Measurements from ENCODE around the gene ADRA2A.

ADRA2A gene

GRCh38 chr10:111083222-111084095 is 6.6 kb downstream of the ADRA2A start:
- no peak for DNase-seq (ENCODE audit: low read depth in 1 of 2, low spot score in 1 of 2)

GRCh38 chr10:111084366-111085255 is 7.8 kb downstream of the ADRA2A start:
- DNase-seq (ENCODE audit: low read depth in 1 of 2, low spot score in 1 of 2), result no peak

- DNase-seq (ENCODE audit: low read depth in 1 of 2, low spot score in 1 of 2), result no peak
Measured at GRCh38 chr10:111085690-111086353, 9.0 kb downstream of the ADRA2A start.

- DNase-seq (ENCODE audit: low read depth in 1 of 2, low spot score in 1 of 2), result no peak
Measured at GRCh38 chr10:111086574-111086973, 9.7 kb downstream of the ADRA2A start.

- no peak for DNase-seq (ENCODE audit: low read depth in 1 of 2, low spot score in 1 of 2)
Measured at GRCh38 chr10:111087331-111087756, 10.5 kb downstream of the ADRA2A start.

GRCh38 chr10:111087968-111088505 is 11.2 kb downstream of the ADRA2A start:
- no peak for DNase-seq (ENCODE audit: low read depth in 1 of 2, low spot score in 1 of 2)

- DNase-seq (ENCODE audit: low read depth in 1 of 2, low spot score in 1 of 2), result no peak
Measured at GRCh38 chr10:111089293-111089692, 12.5 kb downstream of the ADRA2A start.

- DNase-seq (ENCODE audit: low read depth in 1 of 2, low spot score in 1 of 2), result no peak
Measured at GRCh38 chr10:111091833-111092232, 15.0 kb downstream of the ADRA2A start.

- no peak for DNase-seq (ENCODE audit: low read depth in 1 of 2, low spot score in 1 of 2)
Measured at GRCh38 chr10:111093741-111094380, 17.0 kb downstream of the ADRA2A start.

GRCh38 chr10:111098679-111099437 is 22.0 kb downstream of the ADRA2A start:
- no peak for DNase-seq (ENCODE audit: low read depth in 1 of 2, low spot score in 1 of 2)

- no peak for DNase-seq (ENCODE audit: low read depth in 1 of 2, low spot score in 1 of 2)
Measured at GRCh38 chr10:111100198-111100597, 23.4 kb downstream of the ADRA2A start.

- DNase-seq (ENCODE audit: low read depth in 1 of 2, low spot score in 1 of 2), result no peak
Measured at GRCh38 chr10:111101796-111102195, 25.0 kb downstream of the ADRA2A start.

GRCh38 chr10:111102359-111102837 is 25.6 kb downstream of the ADRA2A start:
- DNase-seq (ENCODE audit: low read depth in 1 of 2, low spot score in 1 of 2), result no peak

- DNase-seq (ENCODE audit: low read depth in 1 of 2, low spot score in 1 of 2), result no peak
Measured at GRCh38 chr10:111103196-111103840, 26.5 kb downstream of the ADRA2A start.

GRCh38 chr10:111104811-111105210 is 28.0 kb downstream of the ADRA2A start:
- DNase-seq (ENCODE audit: low read depth in 1 of 2, low spot score in 1 of 2), result no peak

- no peak for DNase-seq (ENCODE audit: low read depth in 1 of 2, low spot score in 1 of 2)
Measured at GRCh38 chr10:111106081-111106480, 29.3 kb downstream of the ADRA2A start.

GRCh38 chr10:111107023-111107422 is 30.2 kb downstream of the ADRA2A start:
- no peak for DNase-seq (ENCODE audit: low read depth in 1 of 2, low spot score in 1 of 2)

GRCh38 chr10:111107846-111108245 is 31.0 kb downstream of the ADRA2A start:
- DNase-seq (ENCODE audit: low read depth in 1 of 2, low spot score in 1 of 2), result no peak

GRCh38 chr10:111108441-111108840 is 31.6 kb downstream of the ADRA2A start:
- DNase-seq (ENCODE audit: low read depth in 1 of 2, low spot score in 1 of 2), result no peak

All from stimulated activated CD4-positive, alpha-beta T cell treated with anti-CD3 and anti-CD28 coated beads, Interleukin-15, amount 100 ng/mL, for 1 hour (primary cell).